Panc1 (cell line): ENCODE results near the gene CDH23.

Experiments used
- POLR2AphosphoS5 ChIP-seq: IDR thresholded peaks from 2 replicates; pipeline ENCODE4 v1.6.1; 2012; ENCODE audit warnings: mild to moderate bottlenecking, low read depth, low read length, moderate library complexity
- SIN3A ChIP-seq: IDR thresholded peaks from 2 replicates; pipeline ENCODE4 v1.6.1; 2012; ENCODE audit warnings: low read depth, mild to moderate bottlenecking, low read length, moderate library complexity, borderline replicate concordance; ENCODE audit not compliant: insufficient read depth
- TCF7L2 ChIP-seq: IDR thresholded peaks from 2 replicates; pipeline ENCODE4 v1.6.1; 2011; ENCODE audit warnings: mild to moderate bottlenecking, low read depth, low read length, inconsistent platforms
- TF ChIP-seq, protein P1 (sequence below): fragments of 450-650 bp; IDR thresholded peaks from 2 replicates; pipeline ENCODE4 v1.5.1; 2017; ENCODE audit warnings: mild to moderate bottlenecking
- TF ChIP-seq, protein P2 (sequence below), 2 experiments: IDR thresholded peaks; 2 replicates each; pipeline ENCODE4 v1.6.1; 2011 to 2012; ENCODE audit warnings: low read depth in 2 of 2, control low read depth in 1 of 2, low read length in 1 of 2, mild to moderate bottlenecking in 1 of 2, moderate library complexity in 1 of 2; ENCODE audit not compliant: insufficient read depth in 1 of 2

DNA sequence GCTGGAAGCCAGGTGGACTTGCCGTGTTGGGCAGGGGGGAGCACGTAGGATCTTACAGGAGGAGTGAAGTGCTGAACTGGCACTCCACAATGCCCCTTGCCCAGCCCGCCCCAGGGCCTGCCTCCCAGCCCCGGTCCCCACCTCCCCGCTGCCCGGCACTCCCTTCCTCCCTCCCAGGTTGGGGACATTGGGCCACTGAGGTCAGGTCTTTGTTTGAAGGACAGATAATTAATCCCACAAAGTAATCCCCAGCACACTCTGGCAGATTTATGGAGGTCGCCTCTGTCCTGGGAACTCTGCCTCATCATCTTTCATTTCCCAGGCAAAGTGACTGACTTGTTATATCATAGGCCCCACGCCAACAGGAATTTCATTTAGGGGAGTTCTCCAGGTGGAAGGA is 200.0 kb downstream of the CDH23 start:
- TF ChIP-seq, protein P1, sequence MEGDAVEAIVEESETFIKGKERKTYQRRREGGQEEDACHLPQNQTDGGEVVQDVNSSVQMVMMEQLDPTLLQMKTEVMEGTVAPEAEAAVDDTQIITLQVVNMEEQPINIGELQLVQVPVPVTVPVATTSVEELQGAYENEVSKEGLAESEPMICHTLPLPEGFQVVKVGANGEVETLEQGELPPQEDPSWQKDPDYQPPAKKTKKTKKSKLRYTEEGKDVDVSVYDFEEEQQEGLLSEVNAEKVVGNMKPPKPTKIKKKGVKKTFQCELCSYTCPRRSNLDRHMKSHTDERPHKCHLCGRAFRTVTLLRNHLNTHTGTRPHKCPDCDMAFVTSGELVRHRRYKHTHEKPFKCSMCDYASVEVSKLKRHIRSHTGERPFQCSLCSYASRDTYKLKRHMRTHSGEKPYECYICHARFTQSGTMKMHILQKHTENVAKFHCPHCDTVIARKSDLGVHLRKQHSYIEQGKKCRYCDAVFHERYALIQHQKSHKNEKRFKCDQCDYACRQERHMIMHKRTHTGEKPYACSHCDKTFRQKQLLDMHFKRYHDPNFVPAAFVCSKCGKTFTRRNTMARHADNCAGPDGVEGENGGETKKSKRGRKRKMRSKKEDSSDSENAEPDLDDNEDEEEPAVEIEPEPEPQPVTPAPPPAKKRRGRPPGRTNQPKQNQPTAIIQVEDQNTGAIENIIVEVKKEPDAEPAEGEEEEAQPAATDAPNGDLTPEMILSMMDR, result no peak
- TF ChIP-seq, protein P2, sequence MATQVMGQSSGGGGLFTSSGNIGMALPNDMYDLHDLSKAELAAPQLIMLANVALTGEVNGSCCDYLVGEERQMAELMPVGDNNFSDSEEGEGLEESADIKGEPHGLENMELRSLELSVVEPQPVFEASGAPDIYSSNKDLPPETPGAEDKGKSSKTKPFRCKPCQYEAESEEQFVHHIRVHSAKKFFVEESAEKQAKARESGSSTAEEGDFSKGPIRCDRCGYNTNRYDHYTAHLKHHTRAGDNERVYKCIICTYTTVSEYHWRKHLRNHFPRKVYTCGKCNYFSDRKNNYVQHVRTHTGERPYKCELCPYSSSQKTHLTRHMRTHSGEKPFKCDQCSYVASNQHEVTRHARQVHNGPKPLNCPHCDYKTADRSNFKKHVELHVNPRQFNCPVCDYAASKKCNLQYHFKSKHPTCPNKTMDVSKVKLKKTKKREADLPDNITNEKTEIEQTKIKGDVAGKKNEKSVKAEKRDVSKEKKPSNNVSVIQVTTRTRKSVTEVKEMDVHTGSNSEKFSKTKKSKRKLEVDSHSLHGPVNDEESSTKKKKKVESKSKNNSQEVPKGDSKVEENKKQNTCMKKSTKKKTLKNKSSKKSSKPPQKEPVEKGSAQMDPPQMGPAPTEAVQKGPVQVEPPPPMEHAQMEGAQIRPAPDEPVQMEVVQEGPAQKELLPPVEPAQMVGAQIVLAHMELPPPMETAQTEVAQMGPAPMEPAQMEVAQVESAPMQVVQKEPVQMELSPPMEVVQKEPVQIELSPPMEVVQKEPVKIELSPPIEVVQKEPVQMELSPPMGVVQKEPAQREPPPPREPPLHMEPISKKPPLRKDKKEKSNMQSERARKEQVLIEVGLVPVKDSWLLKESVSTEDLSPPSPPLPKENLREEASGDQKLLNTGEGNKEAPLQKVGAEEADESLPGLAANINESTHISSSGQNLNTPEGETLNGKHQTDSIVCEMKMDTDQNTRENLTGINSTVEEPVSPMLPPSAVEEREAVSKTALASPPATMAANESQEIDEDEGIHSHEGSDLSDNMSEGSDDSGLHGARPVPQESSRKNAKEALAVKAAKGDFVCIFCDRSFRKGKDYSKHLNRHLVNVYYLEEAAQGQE (IDR thresholded peaks at IDR 0.05; ENCODE audit: insufficient read depth in 1 of 2, low read depth in 2 of 2, low read length in 1 of 2), result no peak
- no peak for TF ChIP-seq POLR2AphosphoS5
- TF ChIP-seq SIN3A, result no peak
- no peak for TF ChIP-seq TCF7L2
